Breast epithelium (tissue), 3 donors: ENCODE measurements around the gene CERS5.

Experiments used
- CTCF ChIP-seq, 3 donors: fragments of 450-650 bp; IDR thresholded peaks; one replicate each; pipeline ENCODE4 v1.5.1; 2016 to 2017; ENCODE audit warnings: antibody characterized with exemption in 3 of 3, mild to moderate bottlenecking in 3 of 3, moderate library complexity in 3 of 3
- POLR2A ChIP-seq: fragments of 450-650 bp; IDR thresholded peaks from one replicate; pipeline ENCODE4 v1.6.1; 2016; ENCODE audit warnings: antibody characterized with exemption, mild to moderate bottlenecking, moderate library complexity

GRCh38 chr12:50149311-50149710, 17.9 kb downstream of the CERS5 start:
- TF ChIP-seq POLR2A (no peak), CTCF (IDR thresholded peaks at IDR 0.05) (no peak)
